GM12864 (cell line): ENCODE measurements around the gene ADAM11.
"Not testable (repeated sequence)": the region's sequence is repeated elsewhere in the genome, so short reads cannot be mapped to it uniquely, and the experiment has no call there.

Experiments
- DNase-seq: peaks from one replicate; pipeline ENCODE4 v3.0.0-alpha.2; 2011; ENCODE audit warnings: low read depth
- H3K4me3 ChIP-seq: 2 replicates; pipeline ENCODE4 v1.5.1; 2011; ENCODE audit warnings: mild to moderate bottlenecking, low read depth, low read length, control low read depth
- TF ChIP-seq, protein P1 (sequence below): IDR thresholded peaks from 2 replicates; pipeline ENCODE4 v1.5.1; 2011; ENCODE audit warnings: low read depth, mild to moderate bottlenecking, moderate library complexity, low read length, control low read depth, inconsistent platforms; ENCODE audit errors: missing control alignments

Gene ADAM11, protein sequence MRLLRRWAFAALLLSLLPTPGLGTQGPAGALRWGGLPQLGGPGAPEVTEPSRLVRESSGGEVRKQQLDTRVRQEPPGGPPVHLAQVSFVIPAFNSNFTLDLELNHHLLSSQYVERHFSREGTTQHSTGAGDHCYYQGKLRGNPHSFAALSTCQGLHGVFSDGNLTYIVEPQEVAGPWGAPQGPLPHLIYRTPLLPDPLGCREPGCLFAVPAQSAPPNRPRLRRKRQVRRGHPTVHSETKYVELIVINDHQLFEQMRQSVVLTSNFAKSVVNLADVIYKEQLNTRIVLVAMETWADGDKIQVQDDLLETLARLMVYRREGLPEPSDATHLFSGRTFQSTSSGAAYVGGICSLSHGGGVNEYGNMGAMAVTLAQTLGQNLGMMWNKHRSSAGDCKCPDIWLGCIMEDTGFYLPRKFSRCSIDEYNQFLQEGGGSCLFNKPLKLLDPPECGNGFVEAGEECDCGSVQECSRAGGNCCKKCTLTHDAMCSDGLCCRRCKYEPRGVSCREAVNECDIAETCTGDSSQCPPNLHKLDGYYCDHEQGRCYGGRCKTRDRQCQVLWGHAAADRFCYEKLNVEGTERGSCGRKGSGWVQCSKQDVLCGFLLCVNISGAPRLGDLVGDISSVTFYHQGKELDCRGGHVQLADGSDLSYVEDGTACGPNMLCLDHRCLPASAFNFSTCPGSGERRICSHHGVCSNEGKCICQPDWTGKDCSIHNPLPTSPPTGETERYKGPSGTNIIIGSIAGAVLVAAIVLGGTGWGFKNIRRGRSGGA

DNA sequence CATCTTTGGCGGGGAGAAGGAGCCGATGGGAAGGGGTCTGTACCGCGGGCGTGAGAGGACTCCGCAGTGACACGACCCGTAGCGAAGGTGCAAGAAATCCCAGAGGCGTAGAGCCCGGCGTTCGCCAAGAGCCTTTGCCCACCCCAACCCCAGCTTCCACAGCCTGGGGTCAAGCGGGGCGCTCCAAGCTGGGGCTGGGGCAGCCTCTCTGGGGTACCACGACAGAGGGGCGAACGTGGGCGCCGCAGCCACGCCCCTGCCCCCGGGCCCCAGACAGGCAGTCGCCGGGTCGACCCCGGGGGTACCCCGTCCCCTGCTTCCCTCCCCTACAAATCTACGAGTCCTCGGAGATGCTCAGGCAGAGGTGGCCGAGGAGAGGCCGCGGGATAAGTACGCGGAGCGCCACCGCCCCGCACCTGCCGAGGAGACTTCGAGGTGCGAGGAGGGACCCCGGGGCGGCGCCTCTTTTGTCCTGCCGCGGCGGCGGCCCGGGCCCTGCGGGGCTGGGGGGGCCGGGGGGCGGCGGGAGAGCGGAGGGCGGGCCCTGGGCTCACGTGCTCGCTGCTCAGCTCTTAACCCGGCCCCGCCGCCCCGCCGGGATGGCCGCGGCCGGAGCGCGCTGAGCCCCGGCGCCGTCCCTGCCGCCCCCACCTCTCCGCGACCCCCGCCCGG lies at the start of gene ADAM11:
ADAM11 (plus strand) TSS at position 575 of the 672 bp plus-strand sequence. CDS start 212 bp downstream, outside the sequence.
- H3K4me3 ChIP-seq, result no peak within 1 kb of the TSS
- TF ChIP-seq, protein P1, sequence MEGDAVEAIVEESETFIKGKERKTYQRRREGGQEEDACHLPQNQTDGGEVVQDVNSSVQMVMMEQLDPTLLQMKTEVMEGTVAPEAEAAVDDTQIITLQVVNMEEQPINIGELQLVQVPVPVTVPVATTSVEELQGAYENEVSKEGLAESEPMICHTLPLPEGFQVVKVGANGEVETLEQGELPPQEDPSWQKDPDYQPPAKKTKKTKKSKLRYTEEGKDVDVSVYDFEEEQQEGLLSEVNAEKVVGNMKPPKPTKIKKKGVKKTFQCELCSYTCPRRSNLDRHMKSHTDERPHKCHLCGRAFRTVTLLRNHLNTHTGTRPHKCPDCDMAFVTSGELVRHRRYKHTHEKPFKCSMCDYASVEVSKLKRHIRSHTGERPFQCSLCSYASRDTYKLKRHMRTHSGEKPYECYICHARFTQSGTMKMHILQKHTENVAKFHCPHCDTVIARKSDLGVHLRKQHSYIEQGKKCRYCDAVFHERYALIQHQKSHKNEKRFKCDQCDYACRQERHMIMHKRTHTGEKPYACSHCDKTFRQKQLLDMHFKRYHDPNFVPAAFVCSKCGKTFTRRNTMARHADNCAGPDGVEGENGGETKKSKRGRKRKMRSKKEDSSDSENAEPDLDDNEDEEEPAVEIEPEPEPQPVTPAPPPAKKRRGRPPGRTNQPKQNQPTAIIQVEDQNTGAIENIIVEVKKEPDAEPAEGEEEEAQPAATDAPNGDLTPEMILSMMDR, result no peak
- DNase-seq, result no peak

DNA sequence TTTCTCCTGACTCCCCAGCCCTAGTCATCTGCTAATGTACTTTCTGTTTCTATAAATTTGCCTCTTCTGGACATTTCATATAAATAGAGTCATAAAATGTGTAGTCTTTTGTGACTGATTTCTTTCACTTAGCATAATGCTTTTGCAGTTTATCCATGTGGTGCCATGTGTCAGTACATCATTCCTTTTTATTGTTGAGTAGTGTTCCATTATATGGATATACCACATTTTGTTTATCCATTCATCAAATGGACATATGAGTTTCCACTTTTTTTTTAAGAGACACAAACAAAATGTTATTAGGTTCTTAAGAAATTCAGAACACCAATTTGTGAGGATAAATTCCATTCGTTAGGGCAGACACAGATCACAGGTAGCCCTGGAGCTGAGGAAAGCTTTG lies 39.3 kb upstream of the ADAM11 start:
- DNase-seq, result no peak
- TF ChIP-seq, protein P1, result no peak
- H3K4me3 ChIP-seq, result no peak overlapping the region

DNA sequence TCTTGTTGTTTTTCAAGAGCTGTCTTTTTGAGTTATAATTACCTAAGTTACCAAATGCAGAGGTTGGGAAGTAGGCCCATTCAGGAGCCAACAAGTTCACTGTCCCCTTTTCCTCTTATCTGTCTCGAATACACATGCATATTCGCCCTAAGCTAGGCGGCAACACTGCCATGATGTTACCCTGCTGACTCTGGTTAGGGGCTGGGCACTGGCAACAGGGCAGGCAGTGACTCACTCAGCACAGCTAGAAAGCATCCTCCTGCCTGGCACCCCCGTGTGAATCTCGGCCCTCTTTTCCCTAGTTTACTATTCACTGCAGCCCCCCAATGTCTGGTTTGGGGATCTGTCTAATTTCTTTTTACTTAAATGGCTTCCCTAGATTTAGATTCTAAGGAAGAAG lies 36.5 kb upstream of the ADAM11 start:
- no peak for DNase-seq
- TF ChIP-seq, protein P1, result no peak
- H3K4me3 ChIP-seq, result no peak overlapping the region

DNA sequence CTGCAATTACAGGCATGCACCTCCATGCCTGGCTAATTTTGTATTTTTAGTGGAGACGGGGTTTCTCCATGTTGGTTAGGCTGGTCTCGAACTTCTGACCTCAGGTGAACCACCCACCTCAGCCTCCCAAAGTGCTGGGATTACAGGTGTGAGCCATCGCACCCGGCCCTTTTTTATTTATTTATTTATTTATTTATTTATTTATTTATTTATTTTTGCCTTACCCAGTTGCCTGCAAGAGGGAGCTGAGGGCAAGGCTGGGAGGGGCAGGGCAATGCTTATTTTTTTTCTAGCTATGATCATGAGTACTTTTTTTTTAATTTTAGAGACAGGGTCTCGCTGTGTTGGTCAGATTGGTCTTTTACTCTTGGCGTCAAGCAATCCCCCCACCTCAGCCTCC lies 32.7 kb upstream of the ADAM11 start:
- H3K4me3 ChIP-seq, DNase-seq: not testable (repeated sequence)

DNA sequence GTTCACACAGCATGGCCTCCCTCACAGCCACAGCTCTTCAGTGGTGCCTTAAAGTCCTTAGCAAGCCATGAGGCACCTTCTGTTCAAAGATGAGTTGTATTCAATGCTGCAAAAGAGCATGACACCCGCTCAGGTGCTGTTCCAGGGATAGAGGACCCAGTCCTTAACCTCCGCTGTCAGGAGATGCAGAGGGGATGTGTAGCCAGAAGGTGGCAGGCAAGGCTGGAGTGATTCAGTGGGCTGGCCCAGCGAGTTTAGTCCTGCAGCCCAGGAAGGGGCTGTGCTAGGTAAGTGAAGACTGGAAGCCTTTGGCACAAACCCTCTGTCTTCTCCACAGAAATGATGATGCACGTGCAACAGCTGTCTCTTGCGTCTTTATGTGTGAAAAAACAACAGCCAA lies 25.0 kb upstream of the ADAM11 start:
- DNase-seq, result no peak
- TF ChIP-seq, protein P1, result peak; percentile 19
- H3K4me3 ChIP-seq, result no peak overlapping the region

DNA sequence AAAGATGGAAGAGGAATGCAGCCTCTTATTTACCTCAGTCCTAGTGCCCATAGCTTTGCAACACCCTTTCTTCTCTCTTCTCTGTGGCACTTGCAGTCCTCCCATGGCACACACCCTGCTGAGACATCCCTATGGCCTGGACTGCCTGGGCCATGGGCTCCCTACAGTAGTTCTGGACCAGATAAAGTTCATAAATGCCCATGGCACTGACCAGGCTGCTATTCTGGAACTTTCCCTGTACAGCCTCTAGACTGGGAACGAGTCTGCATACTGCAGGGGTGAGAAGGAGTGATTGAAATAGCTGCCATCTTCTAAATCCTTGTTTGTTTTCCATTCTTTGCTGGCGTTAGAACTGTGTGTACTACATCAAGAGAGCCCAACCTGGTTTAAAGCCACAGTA lies 24.5 kb upstream of the ADAM11 start:
- no peak overlapping the region for H3K4me3 ChIP-seq
- DNase-seq, result no peak
- TF ChIP-seq, protein P1, result no peak
